OCI-LY3 (cell line): ENCODE data around the gene FTH1.

Experiments
- H2AFZ ChIP-seq: fragments of 200-600, 300-600 bp; shearing (Covaris generic); 2 replicates; pipeline ENCODE4 v1.6.0; 2014; ENCODE audit warnings: antibody characterized with exemption, low read depth, low read length
- H3K27ac ChIP-seq: fragments of 200-600, 300-600 bp; sonication (generic); 2 replicates; pipeline ENCODE4 v1.5.1; 2014; ENCODE audit warnings: mild to moderate bottlenecking, low read length, moderate library complexity, mixed read lengths
- H3K27me3 ChIP-seq: fragments of 200-600, 300-600 bp; sonication (generic); 2 replicates; pipeline ENCODE4 v1.6.1; 2014; ENCODE audit warnings: low read depth, low read length, mixed read lengths
- H3K36me3 ChIP-seq: fragments of 200-600, 300-600 bp; sonication (generic); replicated peaks from 2 replicates; pipeline ENCODE3; 2014; ENCODE audit warnings: low read depth, low read length, mixed read lengths
- H3K4me1 ChIP-seq: fragments of 300-600, 200-600 bp; sonication (generic); 2 replicates; pipeline ENCODE4 v1.6.1; 2014; ENCODE audit warnings: low read length, mixed read lengths
- H3K4me2 ChIP-seq: fragments of 200-600, 300-600 bp; sonication (generic); 2 replicates; pipeline ENCODE4 v1.6.1; 2014; ENCODE audit warnings: low read length, mixed read lengths
- H3K4me3 ChIP-seq: fragments of 300-600, 200-600 bp; sonication (generic); 2 replicates; pipeline ENCODE4 v1.5.1; 2014; ENCODE audit warnings: antibody characterized with exemption, mild to moderate bottlenecking, low read length, moderate library complexity
- H3K79me2 ChIP-seq: fragments of 300-600, 200-600 bp; shearing (Covaris generic); 2 replicates; pipeline ENCODE4 v1.6.1; 2014; ENCODE audit warnings: mild to moderate bottlenecking, low read length, mixed read lengths
- H3K9ac ChIP-seq: fragments of 300-600, 200-600 bp; shearing (Covaris generic); 2 replicates; pipeline ENCODE4 v1.6.0; 2014; ENCODE audit warnings: mild to moderate bottlenecking, low read length, moderate library complexity
- H3K9me3 ChIP-seq: fragments of 200-600, 300-600 bp; shearing (Covaris generic); 2 replicates; pipeline ENCODE4 v1.6.1; 2014; ENCODE audit warnings: low read length, mixed read lengths; ENCODE audit not compliant: insufficient read depth
- H4K20me1 ChIP-seq: fragments of 200-600, 300-600 bp; sonication (generic); 2 replicates; pipeline ENCODE4 v1.6.1; 2016; ENCODE audit warnings: low read length, mixed read lengths; ENCODE audit not compliant: insufficient read depth
- EZH2phosphoT487 ChIP-seq: fragments of 200-600 bp; shearing (Covaris generic); IDR thresholded peaks from 2 replicates; pipeline ENCODE4 v1.6.1; 2018; ENCODE audit warnings: antibody characterized with exemption, mixed run types, low read depth
- TF ChIP-seq, protein P1 (sequence below): fragments of 200-600, 300-600 bp; sonication (generic); IDR thresholded peaks from 2 replicates; pipeline ENCODE4 v1.5.1; 2014; ENCODE audit warnings: antibody characterized with exemption, low read length, low read depth

Gene FTH1

DNA sequence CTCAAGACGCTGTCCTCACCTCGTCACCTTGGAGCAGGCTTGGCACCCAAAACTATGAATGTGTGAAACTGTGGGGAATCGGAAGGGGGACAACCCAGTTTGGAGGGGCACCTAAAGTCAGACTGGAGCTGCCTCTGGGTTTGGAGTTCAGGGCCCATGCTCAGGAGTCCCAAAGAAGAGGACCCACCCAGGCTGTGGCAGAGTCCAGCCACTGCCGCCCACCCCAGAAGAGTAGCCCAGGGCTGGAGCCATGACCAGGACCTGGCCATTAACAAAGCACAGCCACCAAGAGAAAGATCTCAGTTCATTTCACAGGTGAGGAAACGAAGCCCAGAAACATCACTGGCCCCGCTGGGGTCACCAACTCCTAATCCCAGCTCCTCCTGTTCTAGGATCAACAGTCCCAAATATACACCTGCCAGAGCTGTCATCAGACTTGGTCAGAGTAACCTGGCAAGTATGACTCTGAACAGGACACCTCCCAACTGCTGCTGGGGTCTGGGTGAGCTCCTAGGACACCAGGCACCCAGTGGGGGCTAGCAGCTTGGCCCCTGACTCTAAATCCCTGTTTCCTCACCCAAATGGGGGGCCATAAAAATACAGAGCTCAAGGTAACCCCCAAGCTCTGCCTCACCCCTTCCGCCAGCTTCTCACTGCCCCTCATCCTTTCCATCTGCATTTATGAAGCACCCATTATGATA, 52.8 kb downstream of the FTH1 start:
- Histone ChIP-seq H3K4me1 (no peaks in the 10 kb centered on the region), H3K9ac (no peak overlapping the region), H3K27me3 (0 out of 2 replicates have a peak, but pooled peaks cover 7% of the 10 kb centered on the region)

More for the DNA sequence above, 52.8 kb downstream of the FTH1 start:
- Histone ChIP-seq H3K27ac (no peak overlapping the region), H2AFZ (no peak overlapping the region), H3K79me2 (no peaks in the 10 kb centered on the region), H3K9me3 (no peaks in the 10 kb centered on the region), H3K4me2 (no peak overlapping the region), H3K36me3 (no peaks in the 10 kb centered on the region), H4K20me1 (no peaks in the 10 kb centered on the region), H3K4me3 (no peak overlapping the region)
- TF ChIP-seq EZH2phosphoT487: no peak
- TF ChIP-seq, protein P1, sequence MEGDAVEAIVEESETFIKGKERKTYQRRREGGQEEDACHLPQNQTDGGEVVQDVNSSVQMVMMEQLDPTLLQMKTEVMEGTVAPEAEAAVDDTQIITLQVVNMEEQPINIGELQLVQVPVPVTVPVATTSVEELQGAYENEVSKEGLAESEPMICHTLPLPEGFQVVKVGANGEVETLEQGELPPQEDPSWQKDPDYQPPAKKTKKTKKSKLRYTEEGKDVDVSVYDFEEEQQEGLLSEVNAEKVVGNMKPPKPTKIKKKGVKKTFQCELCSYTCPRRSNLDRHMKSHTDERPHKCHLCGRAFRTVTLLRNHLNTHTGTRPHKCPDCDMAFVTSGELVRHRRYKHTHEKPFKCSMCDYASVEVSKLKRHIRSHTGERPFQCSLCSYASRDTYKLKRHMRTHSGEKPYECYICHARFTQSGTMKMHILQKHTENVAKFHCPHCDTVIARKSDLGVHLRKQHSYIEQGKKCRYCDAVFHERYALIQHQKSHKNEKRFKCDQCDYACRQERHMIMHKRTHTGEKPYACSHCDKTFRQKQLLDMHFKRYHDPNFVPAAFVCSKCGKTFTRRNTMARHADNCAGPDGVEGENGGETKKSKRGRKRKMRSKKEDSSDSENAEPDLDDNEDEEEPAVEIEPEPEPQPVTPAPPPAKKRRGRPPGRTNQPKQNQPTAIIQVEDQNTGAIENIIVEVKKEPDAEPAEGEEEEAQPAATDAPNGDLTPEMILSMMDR: no peak
